Type B pancreatic cell (in vitro differentiated cells): ENCODE data around the gene LIMK2. TPM values are rescaled to one million over a fixed set of nuclear protein-coding genes. Genes with fewer than 3 reads are reported as not detected.
A peak's percentile ranks its signal among the peaks of the same experiment; 100 is the strongest.

Source experiments
- DNase-seq: peaks from one replicate; pipeline ENCODE4 v3.0.0; 2021; ENCODE audit warnings: mixed read lengths; ENCODE audit not compliant: unreplicated experiment; ENCODE audit errors: extremely low spot score
- H3K27ac Mint-ChIP-seq: 2 replicates; pipeline ENCODE4 v1.8.0; 2021; ENCODE audit warnings: mild to moderate bottlenecking, mixed read lengths
- H3K27me3 Mint-ChIP-seq: 2 replicates; pipeline ENCODE4 v1.8.0; 2021; ENCODE audit warnings: mixed read lengths
- H3K36me3 Mint-ChIP-seq: 2 replicates; pipeline ENCODE4 v1.8.0; 2021; ENCODE audit warnings: mixed read lengths
- H3K4me1 Mint-ChIP-seq: one replicate; pipeline ENCODE4 v1.8.0; 2021; ENCODE audit warnings: mixed read lengths; ENCODE audit not compliant: unreplicated experiment
- H3K4me3 Mint-ChIP-seq: 2 replicates; pipeline ENCODE4 v1.8.0; 2021; ENCODE audit warnings: mild to moderate bottlenecking, mixed read lengths
- H3K9me3 Mint-ChIP-seq: 2 replicates; pipeline ENCODE4 v1.8.0; 2021; ENCODE audit warnings: mixed read lengths
- CTCF ChIP-seq: fragments of 200-600 bp; sonication (generic); conservative IDR thresholded peaks from 2 replicates; pipeline ENCODE4 v1.5.0; 2021; ENCODE audit warnings: antibody characterized with exemption, mild to moderate bottlenecking
- total RNA-seq: library from RNA; stranded (reverse); gene quantifications from 2 replicates; pipeline ENCODE4 v1.2.1, GENCODE V29; 2021; ENCODE audit warnings: low replicate concordance

Gene LIMK2
- total RNA-seq, 1 donor from 2014 or later, result 46.6 TPM

- Mint-ChIP-seq H3K36me3 (peaks cover 15% of the 10 kb centered on the region), H3K4me3 (no peak overlapping the region), H3K9me3 (no peaks in the 10 kb centered on the region)
Observed at GRCh38 chr22:31279327-31279669, 67.2 kb downstream of the LIMK2 start.

GRCh38 chr22:31279821-31280505, 67.9 kb downstream of the LIMK2 start:
- H3K27me3 Mint-ChIP-seq, result no peaks in the 10 kb centered on the region
- H3K9me3 Mint-ChIP-seq, result no peaks in the 10 kb centered on the region
- no peak for DNase-seq
- peaks cover 15% of the 10 kb centered on the region for H3K36me3 Mint-ChIP-seq
- peak overlapping the region; percentile 39 for H3K27ac Mint-ChIP-seq
- no peak for TF ChIP-seq CTCF
- H3K4me1 Mint-ChIP-seq, result peaks cover 19% of the 10 kb centered on the region
- H3K4me3 Mint-ChIP-seq, result no peak overlapping the region

More at GRCh38 chr22:31279327-31279669, 67.2 kb downstream of the LIMK2 start:
- no peak for TF ChIP-seq CTCF
- Mint-ChIP-seq H3K27ac (peak overlapping the region; percentile 39), H3K4me1 (peaks cover 14% of the 10 kb centered on the region), H3K27me3 (no peaks in the 10 kb centered on the region)
- DNase-seq, result no peak

- Mint-ChIP-seq H3K4me3 (no peak overlapping the region), H3K27me3 (no peaks in the 10 kb centered on the region), H3K36me3 (peaks cover 7% of the 10 kb centered on the region), H3K4me1 (peaks cover 17% of the 10 kb centered on the region), H3K27ac (peak overlapping the region; percentile 62), H3K9me3 (no peaks in the 10 kb centered on the region)
- TF ChIP-seq CTCF, result no peak
- no peak for DNase-seq
Observed at GRCh38 chr22:31281733-31282132, 69.6 kb downstream of the LIMK2 start.

GRCh38 chr22:31282748-31283468, 70.8 kb downstream of the LIMK2 start:
- Mint-ChIP-seq H3K27ac (peak overlapping the region; percentile 46), H3K9me3 (no peaks in the 10 kb centered on the region), H3K4me3 (no peak overlapping the region), H3K36me3 (peaks cover 7% of the 10 kb centered on the region), H3K4me1 (peaks cover 17% of the 10 kb centered on the region), H3K27me3 (no peaks in the 10 kb centered on the region)
- no peak for TF ChIP-seq CTCF
- no peak for DNase-seq

- no peak overlapping the region for H3K4me3 Mint-ChIP-seq
- peaks cover 4% of the 10 kb centered on the region for H3K36me3 Mint-ChIP-seq
- no peak for TF ChIP-seq CTCF
- H3K9me3 Mint-ChIP-seq, result no peaks in the 10 kb centered on the region
- no peaks in the 10 kb centered on the region for H3K27me3 Mint-ChIP-seq
- no peak for DNase-seq
- H3K27ac Mint-ChIP-seq, result peak overlapping the region; percentile 60
- H3K4me1 Mint-ChIP-seq, result peaks cover 17% of the 10 kb centered on the region
Observed at GRCh38 chr22:31284281-31285155, 72.4 kb downstream of the LIMK2 start.
